Heart left ventricle (tissue), 13 donors: ENCODE results near the gene FBXL3.

Experiments used
- CTCF ChIP-seq, 12 donors: fragments of 200-600 bp; sonication (generic) in 4 of 12; IDR thresholded peaks; one replicate each; pipeline versions ENCODE4 v1.5.0 to v1.8.0; 2018 to 2022; ENCODE audit warnings: antibody characterized with exemption in 12 of 12, mild to moderate bottlenecking in 5 of 12
- POLR2A ChIP-seq, 2 donors: fragments of 450-650 bp; IDR thresholded peaks; one replicate each; pipeline ENCODE4 v1.6.1; 2017; ENCODE audit warnings: antibody characterized with exemption in 2 of 2, mild to moderate bottlenecking in 2 of 2, moderate library complexity in 2 of 2
- donor health status: ischemic (EF 13 %, LVEDD 7.1; RV severe dilation, severe dysfunction).
- donor health status: DM: no; HTN: yes; CAD: no.
- donor health status: DM: no; HTN: no; CAD: no.
- donor health status: ischemic (EF 25% LVEDD 6.9; RV normal size, moderate dysfunction).
- donor health status: ischemic (EF 25% LVEDD 5.7; RV mildly dilated, moderate dysfunction).
- donor health status: ischemic (EF 35%, LVEDD 5.7; RV mildly dilated, moderate dysfunction).
- donor health status: nonischemic (EF 11% LVEDD 7.7; RV severe dilation, severe dysfunction).
- donor health status: DM: yes; HTN: yes; CAD: no.
- donor health status: PGD.
- donor health status: ischemic (EF 29% LVEDD 5.4; RV normal size, mild dysfunction).
- donor health status: nonischemic (EF 23%, LVEDD 6.1; RV moderate dilation, normal function).

GRCh38 chr13:77033717-77034302, 6.9 kb upstream of the FBXL3 start:
- no peak for TF ChIP-seq POLR2A (IDR thresholded peaks at IDR 0.05)
- no peak for TF ChIP-seq CTCF (IDR thresholded peaks at IDR 0.05)
